Ishikawa (cell line): Measurements from ENCODE around the gene CYP2W1.

Source experiments
- CEBPB ChIP-seq: IDR thresholded peaks from 2 replicates; pipeline ENCODE4 v1.6.1; 2012
- CREB1 ChIP-seq: IDR thresholded peaks from 2 replicates; pipeline ENCODE4 v1.6.1; 2012; ENCODE audit warnings: low read depth
- EGR1 ChIP-seq: IDR thresholded peaks from 2 replicates; pipeline ENCODE4 v1.6.1; 2012
- EP300 ChIP-seq: IDR thresholded peaks from 2 replicates; pipeline ENCODE4 v1.6.1; 2012; ENCODE audit warnings: borderline replicate concordance
- FOXM1 ChIP-seq: IDR thresholded peaks from 2 replicates; pipeline ENCODE4 v1.6.1; 2012; ENCODE audit warnings: low read depth, borderline replicate concordance
- MAX ChIP-seq: IDR thresholded peaks from 2 replicates; pipeline ENCODE4 v1.6.1; 2012
- NFIC ChIP-seq: IDR thresholded peaks from 2 replicates; pipeline ENCODE4 v1.6.1; 2012
- RAD21 ChIP-seq: IDR thresholded peaks from 2 replicates; pipeline ENCODE4 v1.6.1; 2012; ENCODE audit warnings: low read depth
- TAF1 ChIP-seq: IDR thresholded peaks from 2 replicates; pipeline ENCODE4 v1.6.1; 2012; ENCODE audit warnings: low read depth, mild to moderate bottlenecking
- TCF12 ChIP-seq: IDR thresholded peaks from 2 replicates; pipeline ENCODE4 v1.6.1; 2012; ENCODE audit warnings: low read depth
- TEAD4 ChIP-seq: IDR thresholded peaks from 2 replicates; pipeline ENCODE4 v1.6.1; 2012
- USF1 ChIP-seq: IDR thresholded peaks from 2 replicates; pipeline ENCODE4 v1.6.1; 2012
- YY1 ChIP-seq: IDR thresholded peaks from 2 replicates; pipeline ENCODE4 v1.6.1; 2012; ENCODE audit warnings: low read depth
- ZBTB7A ChIP-seq: IDR thresholded peaks from 2 replicates; pipeline ENCODE4 v1.6.1; 2012; ENCODE audit warnings: low read depth
- TF ChIP-seq, protein P1 (sequence below): IDR thresholded peaks from 2 replicates; pipeline ENCODE4 v1.6.1; 2012; ENCODE audit warnings: low read depth, mild to moderate bottlenecking

Gene CYP2W1

DNA sequence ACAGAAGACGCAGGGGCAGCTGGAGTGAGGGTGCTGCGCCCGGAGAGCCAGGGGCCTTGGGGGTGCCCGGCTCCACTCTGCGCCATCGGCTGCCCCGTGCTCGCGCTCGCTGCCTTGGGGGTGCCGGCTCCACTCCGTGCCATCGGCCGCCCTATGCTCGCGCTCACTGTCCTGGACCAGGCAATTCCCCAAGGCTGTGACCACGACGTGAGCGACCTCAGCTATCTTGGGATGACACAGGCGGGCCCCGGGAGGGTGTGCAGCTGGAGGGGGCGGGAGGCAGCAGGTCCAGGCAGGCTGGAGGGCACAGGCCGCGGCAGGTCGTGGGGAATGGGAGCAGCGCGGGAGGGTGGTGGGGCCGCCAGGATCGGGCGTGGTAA lies 29.7 kb downstream of the CYP2W1 start:
- TF ChIP-seq NFIC (no peak), TCF12 (no peak), CEBPB (no peak), YY1 (no peak)

- TF ChIP-seq EP300 (no peak), EGR1 (no peak), USF1 (no peak), CREB1 (no peak), YY1 (no peak), ZBTB7A (no peak), TCF12 (no peak), CEBPB (no peak), TAF1 (no peak)
- TF ChIP-seq, protein P1, sequence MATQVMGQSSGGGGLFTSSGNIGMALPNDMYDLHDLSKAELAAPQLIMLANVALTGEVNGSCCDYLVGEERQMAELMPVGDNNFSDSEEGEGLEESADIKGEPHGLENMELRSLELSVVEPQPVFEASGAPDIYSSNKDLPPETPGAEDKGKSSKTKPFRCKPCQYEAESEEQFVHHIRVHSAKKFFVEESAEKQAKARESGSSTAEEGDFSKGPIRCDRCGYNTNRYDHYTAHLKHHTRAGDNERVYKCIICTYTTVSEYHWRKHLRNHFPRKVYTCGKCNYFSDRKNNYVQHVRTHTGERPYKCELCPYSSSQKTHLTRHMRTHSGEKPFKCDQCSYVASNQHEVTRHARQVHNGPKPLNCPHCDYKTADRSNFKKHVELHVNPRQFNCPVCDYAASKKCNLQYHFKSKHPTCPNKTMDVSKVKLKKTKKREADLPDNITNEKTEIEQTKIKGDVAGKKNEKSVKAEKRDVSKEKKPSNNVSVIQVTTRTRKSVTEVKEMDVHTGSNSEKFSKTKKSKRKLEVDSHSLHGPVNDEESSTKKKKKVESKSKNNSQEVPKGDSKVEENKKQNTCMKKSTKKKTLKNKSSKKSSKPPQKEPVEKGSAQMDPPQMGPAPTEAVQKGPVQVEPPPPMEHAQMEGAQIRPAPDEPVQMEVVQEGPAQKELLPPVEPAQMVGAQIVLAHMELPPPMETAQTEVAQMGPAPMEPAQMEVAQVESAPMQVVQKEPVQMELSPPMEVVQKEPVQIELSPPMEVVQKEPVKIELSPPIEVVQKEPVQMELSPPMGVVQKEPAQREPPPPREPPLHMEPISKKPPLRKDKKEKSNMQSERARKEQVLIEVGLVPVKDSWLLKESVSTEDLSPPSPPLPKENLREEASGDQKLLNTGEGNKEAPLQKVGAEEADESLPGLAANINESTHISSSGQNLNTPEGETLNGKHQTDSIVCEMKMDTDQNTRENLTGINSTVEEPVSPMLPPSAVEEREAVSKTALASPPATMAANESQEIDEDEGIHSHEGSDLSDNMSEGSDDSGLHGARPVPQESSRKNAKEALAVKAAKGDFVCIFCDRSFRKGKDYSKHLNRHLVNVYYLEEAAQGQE: no peak
These were observed 30.6 kb downstream of the CYP2W1 start for GRCh38 chr7:1013581-1013980.

DNA sequence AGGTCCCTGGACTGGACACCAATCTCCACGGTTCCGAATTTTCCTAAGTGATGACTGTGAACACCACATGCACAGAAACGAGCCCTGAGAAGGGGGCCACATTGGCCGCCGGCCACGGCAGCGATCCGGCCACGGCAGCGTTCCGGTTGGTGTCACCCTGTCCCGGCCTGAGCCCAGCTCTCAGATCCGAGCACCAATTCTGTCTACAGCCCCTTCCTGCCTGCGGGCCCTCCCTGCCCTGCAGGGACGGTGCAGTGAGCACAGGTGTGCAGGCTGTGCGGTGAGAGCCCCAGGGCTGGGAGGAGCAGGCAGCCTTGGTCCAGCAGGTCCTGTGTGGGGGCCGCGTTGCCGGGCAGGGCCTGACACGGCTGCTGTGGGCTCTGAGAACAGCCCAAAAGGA lies 31.7 kb downstream of the CYP2W1 start:
- no peak for TF ChIP-seq USF1

GRCh38 chr7:1015196-1016121 lies 32.5 kb downstream of the CYP2W1 start:
- TF ChIP-seq NFIC (no peak), YY1 (no peak), CEBPB (no peak), USF1 (no peak), TAF1 (no peak), TEAD4 (no peak), TCF12 (no peak), ZBTB7A (no peak), FOXM1 (no peak)
- TF ChIP-seq, protein P1: no peak

- TF ChIP-seq NFIC (no peak), TCF12 (no peak), YY1 (no peak), RAD21 (no peak)
These were observed 33.9 kb downstream of the CYP2W1 start for GRCh38 chr7:1016577-1017531.

DNA sequence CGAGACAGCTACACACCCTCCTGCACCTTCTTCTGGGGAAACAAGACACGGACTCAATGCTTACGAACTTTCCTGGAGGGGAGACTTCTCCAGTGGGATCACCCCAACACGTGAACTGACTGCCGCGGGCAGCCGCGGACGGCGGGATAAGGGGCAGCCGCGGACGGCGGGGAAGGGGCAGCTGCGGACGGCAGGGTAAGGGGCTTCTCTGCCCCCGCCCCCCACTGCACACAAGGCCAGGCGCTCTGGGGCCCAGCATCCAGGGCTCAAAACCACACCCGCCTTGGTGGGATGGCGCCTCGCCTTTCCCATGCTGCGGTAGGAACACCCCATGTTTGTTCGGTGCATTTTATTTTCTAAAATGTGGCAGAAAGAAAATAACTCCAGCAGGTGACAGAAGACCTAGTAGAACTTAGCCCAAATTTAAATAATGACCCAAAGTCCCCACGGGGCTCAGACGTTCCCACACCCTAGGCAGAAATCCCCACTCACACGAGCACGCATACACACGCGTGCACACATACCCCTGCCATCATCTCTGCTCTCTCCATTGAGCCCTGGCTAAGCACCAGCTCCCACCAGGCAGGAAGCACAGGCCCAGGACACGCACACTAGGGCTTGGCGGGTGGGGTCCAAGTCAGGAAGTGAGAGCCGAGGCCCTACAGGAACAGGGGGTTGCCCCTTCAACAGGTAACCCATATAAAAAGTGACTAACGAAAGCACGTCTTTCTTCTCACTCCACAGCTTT lies 34.8 kb downstream of the CYP2W1 start:
- no peak for TF ChIP-seq MAX
